ENCODE measurements around the gene RNF217.

The RNF217 gene

DNA sequence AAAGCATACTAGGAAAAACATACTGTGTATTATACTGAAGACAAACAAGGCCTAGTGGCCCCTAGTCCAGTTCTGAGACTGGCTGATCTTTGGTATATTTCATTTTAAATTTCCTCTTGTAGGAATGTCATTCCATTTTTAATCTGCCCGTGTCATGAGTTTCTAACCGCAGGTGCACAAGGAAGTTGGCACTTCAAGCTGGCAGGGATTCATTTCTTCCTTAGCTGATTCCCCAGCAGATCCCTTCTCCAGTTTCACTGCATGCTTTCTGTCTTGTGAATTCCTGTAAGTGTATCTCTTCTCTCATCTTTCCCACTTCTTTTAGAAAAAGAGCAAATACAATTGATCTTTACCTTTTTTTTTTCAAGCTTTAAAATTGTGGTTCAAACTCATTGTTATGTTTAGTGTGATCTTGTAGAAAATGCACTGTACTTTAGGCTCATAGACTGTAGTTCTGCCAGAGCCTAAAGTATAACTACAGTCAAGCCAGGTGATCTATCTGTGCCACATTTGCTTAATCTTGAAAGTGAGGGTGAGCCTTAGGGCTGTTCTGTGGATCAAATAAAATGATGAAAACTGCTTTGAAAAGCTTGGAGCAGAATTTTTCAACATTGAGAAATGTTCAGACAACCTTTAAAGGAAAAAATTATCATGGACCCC, 37.0 kb downstream of the RNF217 start:
- TF ChIP-seq ISL1 (CRISPR knock-in tag; IDR thresholded peaks at IDR 0.05): no peak
- ATAC-seq: no peak

DNA sequence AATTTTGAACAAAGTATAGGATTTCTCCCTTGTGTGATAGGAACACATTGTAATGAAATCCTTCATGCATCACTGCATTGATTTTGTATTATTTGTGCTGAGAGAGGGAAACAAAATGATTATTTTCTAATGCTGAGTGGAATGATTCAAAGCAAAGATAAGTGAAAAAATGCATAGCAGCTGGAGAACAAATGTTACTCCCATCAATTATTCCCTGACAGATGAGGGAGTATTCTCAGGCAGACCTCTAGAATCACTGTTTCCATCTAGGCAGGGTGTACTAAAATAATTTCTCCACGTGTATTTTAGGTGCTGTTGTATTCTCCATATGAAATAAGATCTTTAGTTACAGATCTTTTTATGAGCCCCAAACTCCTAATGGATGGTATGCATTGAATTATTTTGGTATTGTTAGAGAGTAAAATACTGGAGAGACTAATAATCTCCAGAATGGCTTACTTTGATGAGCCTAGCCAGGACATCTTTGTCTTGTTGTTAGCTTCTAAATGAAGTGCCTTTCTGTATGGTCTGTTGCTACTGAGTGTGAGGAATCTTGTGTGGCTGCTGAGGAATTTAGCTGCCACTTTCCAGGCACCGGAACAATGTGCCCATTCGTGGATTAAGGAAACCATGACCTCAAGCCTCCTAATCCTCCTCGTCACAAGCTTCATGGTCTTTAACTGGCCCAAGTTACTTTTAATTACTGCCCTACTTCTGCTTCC, 39.6 kb downstream of the RNF217 start:
- TF ChIP-seq, protein P1, sequence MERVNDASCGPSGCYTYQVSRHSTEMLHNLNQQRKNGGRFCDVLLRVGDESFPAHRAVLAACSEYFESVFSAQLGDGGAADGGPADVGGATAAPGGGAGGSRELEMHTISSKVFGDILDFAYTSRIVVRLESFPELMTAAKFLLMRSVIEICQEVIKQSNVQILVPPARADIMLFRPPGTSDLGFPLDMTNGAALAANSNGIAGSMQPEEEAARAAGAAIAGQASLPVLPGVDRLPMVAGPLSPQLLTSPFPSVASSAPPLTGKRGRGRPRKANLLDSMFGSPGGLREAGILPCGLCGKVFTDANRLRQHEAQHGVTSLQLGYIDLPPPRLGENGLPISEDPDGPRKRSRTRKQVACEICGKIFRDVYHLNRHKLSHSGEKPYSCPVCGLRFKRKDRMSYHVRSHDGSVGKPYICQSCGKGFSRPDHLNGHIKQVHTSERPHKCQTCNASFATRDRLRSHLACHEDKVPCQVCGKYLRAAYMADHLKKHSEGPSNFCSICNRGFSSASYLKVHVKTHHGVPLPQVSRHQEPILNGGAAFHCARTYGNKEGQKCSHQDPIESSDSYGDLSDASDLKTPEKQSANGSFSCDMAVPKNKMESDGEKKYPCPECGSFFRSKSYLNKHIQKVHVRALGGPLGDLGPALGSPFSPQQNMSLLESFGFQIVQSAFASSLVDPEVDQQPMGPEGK (CRISPR knock-in tag; IDR thresholded peaks at IDR 0.05; ENCODE audit: borderline replicate concordance): no peak
- TF ChIP-seq CSDC2 (CRISPR knock-in tag; IDR thresholded peaks at IDR 0.05): no peak
- TF ChIP-seq BACH2 (CRISPR knock-in tag; IDR thresholded peaks at IDR 0.05; ENCODE audit: borderline replicate concordance): no peak
- no peak for TF ChIP-seq ZFP30 (CRISPR knock-in tag; IDR thresholded peaks at IDR 0.05)
- ATAC-seq: peak; percentile 62

DNA sequence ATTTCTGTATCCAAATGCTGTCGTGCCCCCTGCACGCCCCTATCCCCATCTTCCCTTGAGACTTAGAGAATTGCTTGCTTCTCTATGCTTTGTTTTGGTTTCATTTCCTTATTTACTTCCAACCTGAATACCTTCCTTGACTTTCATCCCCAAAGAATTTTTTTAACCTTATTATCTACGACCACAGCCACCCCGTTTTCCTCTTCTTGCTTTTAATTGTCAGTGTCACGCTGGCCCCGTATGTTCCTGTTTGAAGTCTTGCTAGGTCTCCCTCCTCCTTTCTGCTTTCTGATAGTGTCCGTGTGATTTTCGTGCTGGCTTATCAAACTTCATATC, 40.1 kb downstream of the RNF217 start:
- ATAC-seq: peak; percentile 27; the same call in 2 of the 3 replicates
- TF ChIP-seq, protein P2, sequence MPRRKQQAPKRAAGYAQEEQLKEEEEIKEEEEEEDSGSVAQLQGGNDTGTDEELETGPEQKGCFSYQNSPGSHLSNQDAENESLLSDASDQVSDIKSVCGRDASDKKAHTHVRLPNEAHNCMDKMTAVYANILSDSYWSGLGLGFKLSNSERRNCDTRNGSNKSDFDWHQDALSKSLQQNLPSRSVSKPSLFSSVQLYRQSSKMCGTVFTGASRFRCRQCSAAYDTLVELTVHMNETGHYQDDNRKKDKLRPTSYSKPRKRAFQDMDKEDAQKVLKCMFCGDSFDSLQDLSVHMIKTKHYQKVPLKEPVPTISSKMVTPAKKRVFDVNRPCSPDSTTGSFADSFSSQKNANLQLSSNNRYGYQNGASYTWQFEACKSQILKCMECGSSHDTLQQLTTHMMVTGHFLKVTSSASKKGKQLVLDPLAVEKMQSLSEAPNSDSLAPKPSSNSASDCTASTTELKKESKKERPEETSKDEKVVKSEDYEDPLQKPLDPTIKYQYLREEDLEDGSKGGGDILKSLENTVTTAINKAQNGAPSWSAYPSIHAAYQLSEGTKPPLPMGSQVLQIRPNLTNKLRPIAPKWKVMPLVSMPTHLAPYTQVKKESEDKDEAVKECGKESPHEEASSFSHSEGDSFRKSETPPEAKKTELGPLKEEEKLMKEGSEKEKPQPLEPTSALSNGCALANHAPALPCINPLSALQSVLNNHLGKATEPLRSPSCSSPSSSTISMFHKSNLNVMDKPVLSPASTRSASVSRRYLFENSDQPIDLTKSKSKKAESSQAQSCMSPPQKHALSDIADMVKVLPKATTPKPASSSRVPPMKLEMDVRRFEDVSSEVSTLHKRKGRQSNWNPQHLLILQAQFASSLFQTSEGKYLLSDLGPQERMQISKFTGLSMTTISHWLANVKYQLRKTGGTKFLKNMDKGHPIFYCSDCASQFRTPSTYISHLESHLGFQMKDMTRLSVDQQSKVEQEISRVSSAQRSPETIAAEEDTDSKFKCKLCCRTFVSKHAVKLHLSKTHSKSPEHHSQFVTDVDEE (CRISPR knock-in tag; IDR thresholded peaks at IDR 0.05): no peak
- TF ChIP-seq, protein P3, sequence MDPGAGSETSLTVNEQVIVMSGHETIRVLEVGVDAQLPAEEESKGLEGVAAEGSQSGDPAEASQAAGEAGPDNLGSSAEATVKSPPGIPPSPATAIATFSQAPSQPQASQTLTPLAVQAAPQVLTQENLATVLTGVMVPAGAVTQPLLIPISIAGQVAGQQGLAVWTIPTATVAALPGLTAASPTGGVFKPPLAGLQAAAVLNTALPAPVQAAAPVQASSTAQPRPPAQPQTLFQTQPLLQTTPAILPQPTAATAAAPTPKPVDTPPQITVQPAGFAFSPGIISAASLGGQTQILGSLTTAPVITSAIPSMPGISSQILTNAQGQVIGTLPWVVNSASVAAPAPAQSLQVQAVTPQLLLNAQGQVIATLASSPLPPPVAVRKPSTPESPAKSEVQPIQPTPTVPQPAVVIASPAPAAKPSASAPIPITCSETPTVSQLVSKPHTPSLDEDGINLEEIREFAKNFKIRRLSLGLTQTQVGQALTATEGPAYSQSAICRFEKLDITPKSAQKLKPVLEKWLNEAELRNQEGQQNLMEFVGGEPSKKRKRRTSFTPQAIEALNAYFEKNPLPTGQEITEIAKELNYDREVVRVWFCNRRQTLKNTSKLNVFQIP (CRISPR knock-in tag; IDR thresholded peaks at IDR 0.05; ENCODE audit: borderline replicate concordance, low read depth): no peak

DNA sequence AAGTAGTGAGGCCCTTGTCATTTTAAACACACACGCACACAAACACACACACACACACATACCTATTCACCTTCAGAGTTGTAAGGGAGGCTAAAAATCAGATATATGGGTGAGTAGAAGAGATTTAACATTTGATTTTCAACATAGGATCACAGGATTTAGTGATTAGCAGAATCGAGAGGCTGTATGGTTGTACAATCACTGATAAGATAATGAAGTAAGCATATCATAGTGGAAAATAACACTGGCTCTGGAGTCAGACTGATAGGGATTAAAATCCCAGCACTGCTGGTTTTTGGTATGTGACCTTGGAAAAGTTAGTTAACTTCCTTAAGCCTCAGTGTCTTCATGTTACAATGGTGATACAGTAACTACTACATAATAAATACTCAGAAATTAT, 40.8 kb downstream of the RNF217 start:
- TF ChIP-seq, protein P4, sequence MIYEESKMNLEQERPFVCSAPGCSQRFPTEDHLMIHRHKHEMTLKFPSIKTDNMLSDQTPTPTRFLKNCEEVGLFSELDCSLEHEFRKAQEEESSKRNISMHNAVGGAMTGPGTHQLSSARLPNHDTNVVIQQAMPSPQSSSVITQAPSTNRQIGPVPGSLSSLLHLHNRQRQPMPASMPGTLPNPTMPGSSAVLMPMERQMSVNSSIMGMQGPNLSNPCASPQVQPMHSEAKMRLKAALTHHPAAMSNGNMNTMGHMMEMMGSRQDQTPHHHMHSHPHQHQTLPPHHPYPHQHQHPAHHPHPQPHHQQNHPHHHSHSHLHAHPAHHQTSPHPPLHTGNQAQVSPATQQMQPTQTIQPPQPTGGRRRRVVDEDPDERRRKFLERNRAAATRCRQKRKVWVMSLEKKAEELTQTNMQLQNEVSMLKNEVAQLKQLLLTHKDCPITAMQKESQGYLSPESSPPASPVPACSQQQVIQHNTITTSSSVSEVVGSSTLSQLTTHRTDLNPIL (CRISPR knock-in tag; IDR thresholded peaks at IDR 0.05; ENCODE audit: low read depth): no peak
- TF ChIP-seq ZNF8 (CRISPR knock-in tag; IDR thresholded peaks at IDR 0.05) (no peak), GLIS3 (CRISPR knock-in tag; IDR thresholded peaks at IDR 0.05) (no peak), TCF4 (CRISPR knock-in tag; IDR thresholded peaks at IDR 0.05; ENCODE audit: borderline replicate concordance) (no peak)
- no peak for ATAC-seq

DNA sequence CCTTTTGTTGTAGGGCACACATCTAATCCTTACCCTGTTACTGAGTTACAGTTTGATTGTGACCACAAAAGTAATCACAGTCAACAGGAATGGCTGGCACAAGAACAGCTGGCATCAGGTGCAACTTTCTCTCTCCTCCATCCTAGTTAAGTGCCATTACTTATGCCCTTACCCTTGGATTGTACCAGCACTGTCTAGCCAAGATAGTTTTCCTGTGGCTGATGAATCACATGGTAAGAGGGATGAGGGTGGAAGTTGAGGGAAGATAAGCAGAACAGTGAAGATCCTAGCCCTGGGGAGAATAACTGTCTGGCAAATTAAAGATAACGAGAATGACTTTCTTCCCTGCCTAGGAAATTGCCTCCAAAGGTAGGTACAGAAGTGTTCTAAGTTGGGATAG, 42.0 kb downstream of the RNF217 start:
- ATAC-seq: no peak
- TF ChIP-seq ZNF8 (CRISPR knock-in tag; IDR thresholded peaks at IDR 0.05): no peak
- no peak for TF ChIP-seq PPARA (CRISPR knock-in tag; IDR thresholded peaks at IDR 0.05; ENCODE audit: borderline replicate concordance)
- no peak for TF ChIP-seq ZNF70 (CRISPR knock-in tag; IDR thresholded peaks at IDR 0.05)
- no peak for TF ChIP-seq SNAI2 (CRISPR knock-in tag; IDR thresholded peaks at IDR 0.05)

DNA sequence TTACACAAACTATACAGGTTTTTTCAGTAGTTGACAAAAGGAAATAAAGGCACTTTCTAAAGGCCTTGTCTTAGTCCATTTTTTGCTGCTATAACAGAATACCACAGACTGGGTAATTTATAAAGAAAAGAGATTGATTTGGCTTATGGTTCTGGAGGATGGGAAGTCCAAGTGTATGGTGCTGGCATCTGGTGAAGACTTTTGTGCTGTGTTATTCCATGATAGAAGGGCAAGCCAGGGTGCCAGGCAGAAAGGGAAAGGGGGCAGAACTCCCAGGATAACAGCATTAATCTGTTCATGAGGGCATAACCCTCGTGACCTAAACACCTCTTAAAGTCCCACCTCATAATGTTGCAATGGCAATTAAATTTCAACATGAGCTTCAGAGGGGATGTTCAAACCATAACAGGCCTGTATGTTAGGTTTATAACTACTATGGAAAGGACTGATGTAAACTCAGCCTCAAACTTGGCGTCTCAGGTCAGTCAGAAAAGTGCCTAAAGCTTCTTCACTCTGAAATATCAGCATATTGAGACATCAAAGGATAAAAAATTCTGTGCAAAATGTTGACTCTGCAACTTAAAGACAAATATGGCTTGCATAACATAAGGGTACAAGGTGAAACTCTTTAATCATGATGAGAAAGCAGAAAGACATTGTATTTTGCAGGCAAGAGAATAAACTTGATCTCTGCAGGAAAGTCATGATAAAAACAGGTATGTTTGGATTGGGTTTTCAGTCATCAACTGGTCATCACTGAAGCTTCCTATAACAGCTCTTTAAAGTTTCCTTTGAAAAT, 42.8 kb downstream of the RNF217 start:
- TF ChIP-seq ZNF565 (CRISPR knock-in tag; conservative IDR thresholded peaks at IDR 0.05; ENCODE audit: low read depth): no peak
- no peak for TF ChIP-seq SNAI2 (CRISPR knock-in tag; IDR thresholded peaks at IDR 0.05)
- no peak for TF ChIP-seq TCF4 (CRISPR knock-in tag; IDR thresholded peaks at IDR 0.05; ENCODE audit: borderline replicate concordance)
- TF ChIP-seq PPARA (CRISPR knock-in tag; IDR thresholded peaks at IDR 0.05; ENCODE audit: borderline replicate concordance): no peak
- TF ChIP-seq, protein P1 (CRISPR knock-in tag; IDR thresholded peaks at IDR 0.05; ENCODE audit: borderline replicate concordance): no peak
- no peak for TF ChIP-seq ZC3H10 (CRISPR knock-in tag; IDR thresholded peaks at IDR 0.05)
- TF ChIP-seq, protein P5, sequence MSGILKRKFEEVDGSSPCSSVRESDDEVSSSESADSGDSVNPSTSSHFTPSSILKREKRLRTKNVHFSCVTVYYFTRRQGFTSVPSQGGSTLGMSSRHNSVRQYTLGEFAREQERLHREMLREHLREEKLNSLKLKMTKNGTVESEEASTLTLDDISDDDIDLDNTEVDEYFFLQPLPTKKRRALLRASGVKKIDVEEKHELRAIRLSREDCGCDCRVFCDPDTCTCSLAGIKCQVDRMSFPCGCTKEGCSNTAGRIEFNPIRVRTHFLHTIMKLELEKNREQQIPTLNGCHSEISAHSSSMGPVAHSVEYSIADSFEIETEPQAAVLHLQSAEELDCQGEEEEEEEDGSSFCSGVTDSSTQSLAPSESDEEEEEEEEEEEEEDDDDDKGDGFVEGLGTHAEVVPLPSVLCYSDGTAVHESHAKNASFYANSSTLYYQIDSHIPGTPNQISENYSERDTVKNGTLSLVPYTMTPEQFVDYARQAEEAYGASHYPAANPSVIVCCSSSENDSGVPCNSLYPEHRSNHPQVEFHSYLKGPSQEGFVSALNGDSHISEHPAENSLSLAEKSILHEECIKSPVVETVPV (CRISPR knock-in tag; IDR thresholded peaks at IDR 0.05): no peak
- no peak for TF ChIP-seq RARB (CRISPR knock-in tag; IDR thresholded peaks at IDR 0.05)
- TF ChIP-seq ISL1 (CRISPR knock-in tag; IDR thresholded peaks at IDR 0.05): no peak
- ATAC-seq: no peak

All from SK-N-SH treated with all-trans-retinoic acid at 6 μM for 48 hours (cell line).